Activated CD8-positive, alpha-beta T cell treated with anti-CD3 and anti-CD28 coated beads for 36 hours (primary cell): ENCODE measurements around the gene ADAMTS2. TPM values are rescaled to one million over a fixed set of nuclear protein-coding genes. Genes with fewer than 3 reads are reported as not detected.

Source experiments
- ATAC-seq: fragments of 200-7000 bp; cut with Tn5 transposase; one replicate; pipeline ENCODE4 v1.10.0; 2021; ENCODE audit warnings: mild to moderate bottlenecking, moderate library complexity
- CTCF ChIA-PET: fragments of 350-600 bp; sonication (Branson Sonifier 250); formaldehyde crosslinking; loops from one replicate; lab custom pipeline; 2021; ENCODE audit warnings: antibody characterized with exemption; lab: Charles Lee
- POLR2A ChIA-PET: fragments of 350-600 bp; sonication (Branson Sonifier 250); formaldehyde crosslinking; loops from one replicate; lab custom pipeline; 2021; ENCODE audit warnings: antibody characterized with exemption; lab: Charles Lee
- DNase-seq: peaks from one replicate; pipeline ENCODE4 v3.0.0-alpha.2; 2020
- H3K27ac Mint-ChIP-seq: one replicate; pipeline ENCODE4 v1.8.0; 2021; ENCODE audit warnings: mild to moderate bottlenecking, mixed read lengths
- H3K27me3 Mint-ChIP-seq: one replicate; pipeline ENCODE4 v1.8.0; 2021; ENCODE audit warnings: mixed read lengths
- H3K36me3 Mint-ChIP-seq: one replicate; pipeline ENCODE4 v1.8.0; 2021; ENCODE audit warnings: low read depth, mixed read lengths
- H3K4me1 Mint-ChIP-seq: one replicate; pipeline ENCODE4 v1.8.0; 2021; ENCODE audit warnings: low read depth, mixed read lengths
- H3K4me3 Mint-ChIP-seq: one replicate; pipeline ENCODE4 v1.8.0; 2021; ENCODE audit warnings: mild to moderate bottlenecking, moderate library complexity, mixed read lengths
- H3K9me3 Mint-ChIP-seq: one replicate; pipeline ENCODE4 v1.8.0; 2021; ENCODE audit warnings: mixed read lengths
- CTCF ChIP-seq: fragments of 200-600 bp; IDR thresholded peaks from one replicate; pipeline ENCODE4 v1.8.0; 2022; ENCODE audit warnings: antibody characterized with exemption, mild to moderate bottlenecking
- intact Hi-C: fragments of 100-400 bp; cut with micrococcal nuclease; formaldehyde crosslinking; loops from one replicate; pipeline ENCODE4 v1.10.0; 2022
- total RNA-seq, 2 experiments: library from RNA; stranded (reverse); gene quantifications; one replicate each; pipeline ENCODE4 v1.2.3, GENCODE V29; 2021

Gene ADAMTS2
- total RNA-seq, 2 experiments from 2014 or later: not detected

DNA sequence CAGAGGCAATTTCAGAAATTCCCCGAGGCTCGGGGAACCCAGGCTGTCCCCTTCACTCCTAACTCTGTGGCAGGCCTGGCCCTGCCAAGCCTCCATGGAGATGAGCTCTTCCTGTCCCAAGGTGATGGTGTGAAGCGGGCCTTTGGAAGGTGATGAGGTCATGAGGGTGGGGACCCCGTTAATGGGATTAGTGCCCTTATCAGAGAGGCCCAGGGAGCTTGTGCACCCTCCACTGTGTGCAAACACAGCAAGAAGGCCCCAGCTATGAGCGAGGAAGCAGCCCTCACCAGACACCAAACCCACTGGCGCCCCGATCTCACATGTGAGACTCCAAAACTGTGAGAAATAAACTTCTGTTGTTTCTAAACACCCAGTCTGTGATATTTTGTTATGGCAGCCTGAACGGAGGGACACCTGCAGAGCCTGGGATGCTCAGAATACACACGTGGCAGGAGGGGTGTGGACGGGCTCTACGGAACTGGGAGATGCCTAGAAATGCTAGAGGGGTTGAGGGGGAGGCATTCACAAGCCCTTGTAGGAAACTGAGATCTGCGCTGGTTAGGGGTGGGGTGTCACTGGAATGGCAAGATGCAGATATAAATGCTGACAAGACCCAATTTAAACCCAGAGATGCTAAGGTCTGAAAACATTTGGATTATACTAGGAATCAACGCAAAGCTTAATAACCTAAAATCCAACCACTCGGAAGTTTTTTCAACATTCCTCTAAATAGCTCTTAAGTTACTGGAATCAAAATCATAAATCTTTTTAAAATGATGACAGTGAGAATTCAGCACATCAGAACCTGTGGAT lies 46.9 kb downstream of the ADAMTS2 start:
- DNase-seq (no peak), ATAC-seq (no peak)
- intact Hi-C loops: no loop called here
- ChIA-PET CTCF (interaction anchor here (0.6 kb wide), 1 partner anchor 814 kb away, joined by 3 read pairs; no protein-coding TSS in a partner anchor), POLR2A (no interaction called here)
- Mint-ChIP-seq H3K27ac (no peak overlapping the region), H3K9me3 (peaks cover 2% of the 10 kb centered on the region), H3K27me3 (peaks cover 3% of the 10 kb centered on the region), H3K36me3 (no peaks in the 10 kb centered on the region), H3K4me3 (no peak overlapping the region), H3K4me1 (no peaks in the 10 kb centered on the region)
- no peak for TF ChIP-seq CTCF

DNA sequence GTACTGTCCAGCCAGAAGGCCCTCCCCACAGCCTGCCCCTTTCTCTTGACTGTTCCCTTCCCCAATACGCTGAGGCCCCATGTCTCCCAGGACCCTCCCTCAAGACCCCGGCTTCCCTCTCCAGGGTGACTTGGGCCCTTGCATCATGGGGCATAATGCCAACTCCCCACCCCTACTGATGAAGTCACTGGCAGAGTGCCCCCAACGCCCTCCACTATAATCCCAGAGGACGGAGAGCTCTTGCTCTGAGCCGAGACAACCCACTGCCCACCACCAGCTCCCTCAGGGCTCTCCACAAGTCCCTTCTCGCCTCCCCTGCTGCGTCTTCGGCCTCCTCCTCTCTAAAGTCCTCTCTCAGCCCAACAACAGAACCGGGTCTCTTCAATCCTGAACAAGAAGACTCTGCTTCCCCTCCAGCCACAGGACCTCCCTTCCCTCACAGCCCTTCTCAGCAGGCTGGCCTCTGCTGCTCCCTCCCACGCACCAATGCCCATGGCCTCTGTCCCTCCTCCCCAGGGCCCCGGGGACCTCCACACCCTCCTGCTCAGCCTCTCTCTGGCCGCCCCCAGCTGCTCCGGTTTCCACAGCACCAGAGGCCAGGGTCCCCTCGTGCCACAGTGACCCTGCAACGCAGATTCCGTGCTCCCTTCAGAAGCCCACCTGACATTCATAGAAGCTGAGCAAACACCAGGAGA lies 47.6 kb downstream of the ADAMTS2 start:
- H3K4me1 Mint-ChIP-seq: no peaks in the 10 kb centered on the region

DNA sequence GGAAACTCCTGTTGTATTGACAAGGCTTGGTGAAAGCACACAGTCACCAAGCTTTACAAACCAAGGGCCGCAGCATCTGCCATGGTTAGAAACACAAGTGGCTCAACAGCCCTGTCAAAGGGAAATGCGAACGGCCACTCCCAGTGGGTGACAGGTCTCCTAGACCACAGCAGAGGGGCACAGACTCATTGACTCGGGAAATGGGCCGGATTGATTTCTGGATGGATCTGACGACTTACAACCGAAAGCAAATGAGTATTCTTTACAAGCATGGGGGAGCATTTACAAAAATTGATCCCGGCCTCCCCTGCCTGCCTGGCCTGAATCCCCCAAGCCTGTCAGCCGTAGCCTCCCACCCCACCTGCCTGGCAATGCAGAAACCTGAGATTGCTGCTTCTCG lies 48.2 kb downstream of the ADAMTS2 start:
- ATAC-seq: no peak
- H3K27me3 Mint-ChIP-seq: peaks cover 3% of the 10 kb centered on the region

More for the DNA sequence above, 47.6 kb downstream of the ADAMTS2 start:
- ChIA-PET CTCF (interaction anchor here (0.6 kb wide), 1 partner anchor 815 kb away, joined by 3 read pairs; no protein-coding TSS in a partner anchor), POLR2A (no interaction called here)
- DNase-seq: no peak
- intact Hi-C loops: no loop called here
- Mint-ChIP-seq H3K27ac (no peak overlapping the region), H3K4me3 (no peak overlapping the region), H3K36me3 (no peaks in the 10 kb centered on the region), H3K27me3 (peaks cover 3% of the 10 kb centered on the region), H3K9me3 (peaks cover 2% of the 10 kb centered on the region)
- no peak for ATAC-seq
- no peak for TF ChIP-seq CTCF

GRCh38 chr5:179296150-179296821 lies 49.0 kb downstream of the ADAMTS2 start:
- ChIA-PET POLR2A (no interaction called here), CTCF (interaction anchor here (0.7 kb wide), 1 partner anchor 125 kb away, joined by 3 read pairs; no protein-coding TSS in a partner anchor)
- Mint-ChIP-seq H3K4me3 (no peak overlapping the region), H3K4me1 (no peaks in the 10 kb centered on the region), H3K27me3 (peaks cover 3% of the 10 kb centered on the region), H3K9me3 (peaks cover 2% of the 10 kb centered on the region), H3K36me3 (no peaks in the 10 kb centered on the region), H3K27ac (no peak overlapping the region)
- DNase-seq (no peak), ATAC-seq (no peak)
- intact Hi-C loops: no loop called here
- TF ChIP-seq CTCF: no peak

More for the DNA sequence above, 48.2 kb downstream of the ADAMTS2 start:
- H3K9me3 Mint-ChIP-seq: peaks cover 2% of the 10 kb centered on the region
- H3K27ac Mint-ChIP-seq: no peak overlapping the region
- ChIA-PET CTCF (no interaction called here), POLR2A (no interaction called here)
- H3K4me3 Mint-ChIP-seq: no peak overlapping the region
- no peaks in the 10 kb centered on the region for H3K4me1 Mint-ChIP-seq
- no peak for TF ChIP-seq CTCF
- no peak for DNase-seq
- intact Hi-C loops: no loop called here
- no peaks in the 10 kb centered on the region for H3K36me3 Mint-ChIP-seq
